Measurements from ENCODE around the gene TLCD3B.

The TLCD3B gene

GRCh38 chr16:30007378-30007895 lies 23.6 kb downstream of the TLCD3B start:
- no peak for DNase-seq (ENCODE audit: extremely low read depth, insufficient read length)
- no peaks in the 10 kb centered on the region; the same call in 1 of the 2 replicates for H3K27me3 ChIP-seq (replicated peaks; ENCODE audit: control insufficient read depth, insufficient read depth, low read length)
- H3K36me3 ChIP-seq (ENCODE audit: control insufficient read depth, insufficient read depth, low read length) = peaks cover 4% of the 10 kb centered on the region
- H3K4me3 ChIP-seq (replicated peaks; ENCODE audit: low read depth, low read length) = no peak overlapping the region
- TF ChIP-seq, protein P1, sequence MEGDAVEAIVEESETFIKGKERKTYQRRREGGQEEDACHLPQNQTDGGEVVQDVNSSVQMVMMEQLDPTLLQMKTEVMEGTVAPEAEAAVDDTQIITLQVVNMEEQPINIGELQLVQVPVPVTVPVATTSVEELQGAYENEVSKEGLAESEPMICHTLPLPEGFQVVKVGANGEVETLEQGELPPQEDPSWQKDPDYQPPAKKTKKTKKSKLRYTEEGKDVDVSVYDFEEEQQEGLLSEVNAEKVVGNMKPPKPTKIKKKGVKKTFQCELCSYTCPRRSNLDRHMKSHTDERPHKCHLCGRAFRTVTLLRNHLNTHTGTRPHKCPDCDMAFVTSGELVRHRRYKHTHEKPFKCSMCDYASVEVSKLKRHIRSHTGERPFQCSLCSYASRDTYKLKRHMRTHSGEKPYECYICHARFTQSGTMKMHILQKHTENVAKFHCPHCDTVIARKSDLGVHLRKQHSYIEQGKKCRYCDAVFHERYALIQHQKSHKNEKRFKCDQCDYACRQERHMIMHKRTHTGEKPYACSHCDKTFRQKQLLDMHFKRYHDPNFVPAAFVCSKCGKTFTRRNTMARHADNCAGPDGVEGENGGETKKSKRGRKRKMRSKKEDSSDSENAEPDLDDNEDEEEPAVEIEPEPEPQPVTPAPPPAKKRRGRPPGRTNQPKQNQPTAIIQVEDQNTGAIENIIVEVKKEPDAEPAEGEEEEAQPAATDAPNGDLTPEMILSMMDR (IDR thresholded peaks at IDR 0.05; ENCODE audit: insufficient read depth, low read length, poor library complexity, severe bottlenecking) = no peak

GRCh38 chr16:30006659-30007377 lies 24.3 kb downstream of the TLCD3B start:
- peaks cover 4% of the 10 kb centered on the region for H3K36me3 ChIP-seq (ENCODE audit: control insufficient read depth, insufficient read depth, low read length)
- no peaks in the 10 kb centered on the region; the same call in 1 of the 2 replicates for H3K27me3 ChIP-seq (replicated peaks; ENCODE audit: control insufficient read depth, insufficient read depth, low read length)
- no peak for DNase-seq (ENCODE audit: extremely low read depth, insufficient read length)
- TF ChIP-seq, protein P1 (IDR thresholded peaks at IDR 0.05; ENCODE audit: insufficient read depth, low read length, poor library complexity, severe bottlenecking) = no peak
- no peak overlapping the region for H3K4me3 ChIP-seq (replicated peaks; ENCODE audit: low read depth, low read length)

DNA sequence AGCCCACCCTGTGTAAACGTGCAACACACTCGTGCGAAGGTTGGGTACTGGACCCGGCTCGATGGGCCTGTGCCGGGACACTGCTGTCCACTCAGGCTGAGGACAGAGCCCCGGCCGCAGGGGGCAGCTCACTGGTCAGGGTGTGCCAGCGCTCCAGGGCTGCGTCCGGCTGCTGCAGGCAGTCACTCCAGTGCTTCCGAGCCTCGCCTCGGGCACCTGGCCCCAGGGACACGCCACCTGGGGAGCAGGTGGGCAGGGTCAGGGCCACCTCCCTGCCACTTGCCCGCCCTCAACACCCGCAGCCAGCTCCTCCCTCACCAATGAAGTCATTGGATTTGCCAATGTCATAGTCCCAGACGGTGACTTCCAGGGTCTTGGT lies 25.0 kb downstream of the TLCD3B start:
- Histone ChIP-seq H3K4me3 (replicated peaks; ENCODE audit: low read depth, low read length) (no peak overlapping the region), H3K36me3 (ENCODE audit: control insufficient read depth, insufficient read depth, low read length) (peaks cover 6% of the 10 kb centered on the region), H3K27me3 (replicated peaks; ENCODE audit: control insufficient read depth, insufficient read depth, low read length) (no peaks in the 10 kb centered on the region; the same call in 1 of the 2 replicates)
- no peak for DNase-seq (ENCODE audit: extremely low read depth, insufficient read length)
- TF ChIP-seq, protein P1 (IDR thresholded peaks at IDR 0.05; ENCODE audit: insufficient read depth, low read length, poor library complexity, severe bottlenecking) = no peak

- no peak overlapping the region for H3K4me3 ChIP-seq (replicated peaks; ENCODE audit: low read depth, low read length)
- H3K36me3 ChIP-seq (ENCODE audit: control insufficient read depth, insufficient read depth, low read length) = peaks cover 9% of the 10 kb centered on the region
- DNase-seq (ENCODE audit: extremely low read depth, insufficient read length) = no peak
- TF ChIP-seq, protein P1 (IDR thresholded peaks at IDR 0.05; ENCODE audit: insufficient read depth, low read length, poor library complexity, severe bottlenecking) = peak; percentile 87
- no peaks in the 10 kb centered on the region; the same call in 1 of the 2 replicates for H3K27me3 ChIP-seq (replicated peaks; ENCODE audit: control insufficient read depth, insufficient read depth, low read length)
These were observed 25.6 kb downstream of the TLCD3B start for GRCh38 chr16:30005341-30006094.

DNA sequence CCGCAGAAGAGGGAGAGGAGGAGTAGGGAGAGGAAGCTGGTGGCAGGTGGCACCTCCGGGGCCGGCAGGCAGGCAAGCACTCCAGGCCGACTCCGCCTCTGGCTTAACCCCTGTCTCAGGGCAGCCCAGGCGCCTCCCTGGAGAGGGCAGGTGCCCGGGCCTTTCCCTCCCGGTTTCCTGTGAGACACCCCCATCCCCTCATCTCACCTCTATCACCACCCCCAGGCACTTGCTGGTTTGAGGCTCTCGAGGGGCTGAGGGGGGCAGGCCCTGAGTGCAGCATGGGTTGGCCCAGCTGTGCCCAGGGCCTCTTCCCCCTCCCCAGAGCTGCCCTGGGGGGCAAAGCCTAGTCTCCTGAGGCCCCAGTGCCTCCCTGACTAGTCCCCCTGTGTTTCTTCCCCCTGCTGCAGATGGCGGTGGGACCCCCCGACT lies 26.2 kb downstream of the TLCD3B start:
- no peak overlapping the region for H3K4me3 ChIP-seq (replicated peaks; ENCODE audit: low read depth, low read length)
- TF ChIP-seq, protein P1 (IDR thresholded peaks at IDR 0.05; ENCODE audit: insufficient read depth, low read length, poor library complexity, severe bottlenecking) = no peak
- no peaks in the 10 kb centered on the region for H3K27me3 ChIP-seq (replicated peaks; ENCODE audit: control insufficient read depth, insufficient read depth, low read length)
- peaks cover 10% of the 10 kb centered on the region for H3K36me3 ChIP-seq (ENCODE audit: control insufficient read depth, insufficient read depth, low read length)
- no peak for DNase-seq (ENCODE audit: extremely low read depth, insufficient read length)
